ENCODE results near the gene TMEM132C.

GRCh38 chr12:128439796-128440195 is 172.8 kb downstream of the TMEM132C start:
- TF ChIP-seq EHMT2 (IDR thresholded peaks at IDR 0.05; ENCODE audit: low read depth), result no peak
- no peak for TF ChIP-seq RCOR1 (IDR thresholded peaks at IDR 0.05; ENCODE audit: low read depth, low read length)
- no peak for TF ChIP-seq CTCF (IDR thresholded peaks at IDR 0.05)
- no peak for TF ChIP-seq RFX5 (IDR thresholded peaks at IDR 0.05)
- TF ChIP-seq NR3C1 (IDR thresholded peaks at IDR 0.05), result no peak
